Peyer's patch (tissue), 4 donors: ENCODE results near the gene MORN3. TPM values are rescaled to one million over a fixed set of nuclear protein-coding genes. Genes with fewer than 3 reads are reported as not detected.

ENCODE experiments used
- DNase-seq, 3 donors: peaks; one replicate each; pipeline ENCODE4 v3.0.0-alpha.2; 2017 to 2019
- H3K27ac ChIP-seq, 4 donors: fragments of 200-600 bp; sonication (generic); one replicate each; pipeline ENCODE4 v1.5.1; 2016 to 2019
- H3K27me3 ChIP-seq, 2 donors: fragments of 200-600 bp; sonication (generic); one replicate each; pipeline ENCODE4 v1.5.1; 2019
- H3K36me3 ChIP-seq, 3 donors: fragments of 200-600 bp; sonication (generic); one replicate each; pipeline ENCODE4 v1.5.1; 2016 to 2019
- H3K4me1 ChIP-seq, 4 donors: fragments of 200-600 bp; sonication (generic); one replicate each; pipeline ENCODE4 v1.5.1; 2016 to 2019
- H3K4me3 ChIP-seq, 4 donors: fragments of 200-600 bp; sonication (generic); 1 replicate in 3 of 4; 2 replicates in 1 of 4; pipeline ENCODE4 v1.5.1; 2016 to 2019; ENCODE audit warnings: mild to moderate bottlenecking in 1 of 4
- H3K9me3 ChIP-seq, 4 donors: fragments of 200-600 bp; sonication (generic); one replicate each; pipeline ENCODE4 v1.5.1; 2016 to 2019; ENCODE audit warnings: mild to moderate bottlenecking in 1 of 4
- CTCF ChIP-seq, 6 experiments: fragments of 450-650 bp in 4 of 6; fragments of 200-600 bp in 2 of 6; sonication (generic) in 1 of 6; IDR thresholded peaks; one replicate each; pipeline ENCODE4 v1.5.1; 2017 to 2019; ENCODE audit warnings: antibody characterized with exemption in 6 of 6, mild to moderate bottlenecking in 3 of 6, moderate library complexity in 1 of 6
- POLR2A ChIP-seq, 2 donors: fragments of 450-650 bp; IDR thresholded peaks; one replicate each; pipeline ENCODE4 v1.5.1; 2017; ENCODE audit warnings: antibody characterized with exemption in 2 of 2, mild to moderate bottlenecking in 2 of 2, moderate library complexity in 2 of 2
- total RNA-seq, 4 donors: library from RNA; depleted of rRNA; stranded (reverse); fragments of >200 nt; gene quantifications; one replicate each; pipeline ENCODE4 v1.1.0, GENCODE V29; 2016

MORN3 gene
- total RNA-seq, 4 donors from 2014 or later, result not detected

GRCh38 chr12:121626853-121627640 lies 42.4 kb downstream of the MORN3 start:
- peak; percentile 79 to 87 (median 81) for DNase-seq
- peak overlapping the region; percentile 94 to 100 (median 96) for H3K27ac ChIP-seq
- no peaks in the 10 kb centered on the region for H3K9me3 ChIP-seq
- H3K36me3 ChIP-seq, result no peaks in the 10 kb centered on the region
- TF ChIP-seq POLR2A (IDR thresholded peaks at IDR 0.05) (peak in 1 of 2 donors; percentile 4), CTCF (IDR thresholded peaks at IDR 0.05) (peak in 1 of 6 experiments; percentile 10)
- no peaks in the 10 kb centered on the region for H3K27me3 ChIP-seq
- H3K4me3 ChIP-seq, result peak overlapping the region; percentile 84 to 90 (median 88)
- H3K4me1 ChIP-seq, result peaks cover 3 to 42% (median 19%) of the 10 kb centered on the region in 4 donors

GRCh38 chr12:121626087-121626852 lies 43.2 kb downstream of the MORN3 start, which contains the start of gene ORAI1:
Gene ORAI1, plus strand, starts transcription at chr12:121626530.
- Histone ChIP-seq H3K36me3 (no peaks in the 10 kb centered on the region), H3K4me1 (peaks cover 3 to 38% (median 14%) of the 10 kb centered on the region in 4 donors), H3K27me3 (no peaks in the 10 kb centered on the region), H3K4me3 (peak within 1 kb of the TSS; percentile 84 to 90 (median 88)), H3K9me3 (no peaks in the 10 kb centered on the region), H3K27ac (peak within 1 kb of the TSS; percentile 94 to 100 (median 96))
- TF ChIP-seq POLR2A (IDR thresholded peaks at IDR 0.05) (peak; percentile 30 to 74), CTCF (IDR thresholded peaks at IDR 0.05) (peak in 4 of 6 experiments; percentile 34 to 44 (median 41))
- DNase-seq, result peak; percentile 98 to 99 (median 99)

GRCh38 chr12:121620333-121620891 lies 49.0 kb downstream of the MORN3 start:
- no peak for DNase-seq
- no peak overlapping the region for H3K27ac ChIP-seq
- H3K4me3 ChIP-seq, result no peak overlapping the region
- H3K27me3 ChIP-seq, result no peaks in the 10 kb centered on the region
- H3K4me1 ChIP-seq, result peaks cover 3 to 7% (median 3%) of the 10 kb centered on the region in 4 donors
- H3K9me3 ChIP-seq, result no peaks in the 10 kb centered on the region
- TF ChIP-seq POLR2A (IDR thresholded peaks at IDR 0.05) (no peak), CTCF (IDR thresholded peaks at IDR 0.05) (no peak)
- H3K36me3 ChIP-seq, result no peaks in the 10 kb centered on the region

GRCh38 chr12:121618659-121619233 lies 50.7 kb downstream of the MORN3 start:
- no peaks in the 10 kb centered on the region for H3K9me3 ChIP-seq
- DNase-seq, result no peak

More at GRCh38 chr12:121618659-121619233, 50.7 kb downstream of the MORN3 start:
- no peak overlapping the region for H3K4me3 ChIP-seq
- no peaks in the 10 kb centered on the region for H3K27me3 ChIP-seq
- H3K27ac ChIP-seq, result no peak overlapping the region
- H3K4me1 ChIP-seq, result no peaks in the 10 kb centered on the region
- H3K36me3 ChIP-seq, result no peaks in the 10 kb centered on the region
- TF ChIP-seq POLR2A (IDR thresholded peaks at IDR 0.05) (no peak), CTCF (IDR thresholded peaks at IDR 0.05) (no peak)
